Measurements from ENCODE around the gene TMC7. TPM values are rescaled to one million over a fixed set of nuclear protein-coding genes. Genes with fewer than 3 reads are reported as not detected.
A peak's percentile ranks its signal among the peaks of the same experiment; 100 is the strongest.

TMC7 gene
- total and polyA plus RNA-seq, 2 of the 13 experiments (the other 11 are each of a cell fraction or from before 2014, with no cell fraction given): 1.2 to 5.1 TPM

GRCh38 chr16:18983565-18984434 lies at the start of gene TMC7 (continued):
- TF ChIP-seq ZFP36L2 (CRISPR knock-in tag; IDR thresholded peaks at IDR 0.05) (peak; percentile 82; the same call in 1 of the 2 replicates), ZNF549 (CRISPR knock-in tag; IDR thresholded peaks at IDR 0.05) (no peak), SMAD3 (CRISPR knock-in tag; IDR thresholded peaks at IDR 0.05) (peak; percentile 83), HMGXB4 (CRISPR knock-in tag; IDR thresholded peaks at IDR 0.05; ENCODE audit: borderline replicate concordance in 1 of 2, low read depth in 1 of 2) (peak; percentile 100), GRHL1 (CRISPR knock-in tag; conservative IDR thresholded peaks at IDR 0.05) (no peak), PCBP2 (optimal IDR thresholded peaks at IDR 0.05; ENCODE audit: low read depth, low read length, poor library complexity, severe bottlenecking) (no peak), SNAPC5 (CRISPR knock-in tag; IDR thresholded peaks at IDR 0.05; ENCODE audit: borderline replicate concordance) (peak; percentile 89), ZNF776 (CRISPR knock-in tag; IDR thresholded peaks at IDR 0.05) (peak; percentile 70), ZNF589 (CRISPR knock-in tag; conservative IDR thresholded peaks at IDR 0.05) (no peak), XRCC5 (optimal IDR thresholded peaks at IDR 0.05; ENCODE audit: low read length) (peak; percentile 100), ZBTB4 (CRISPR knock-in tag; IDR thresholded peaks at IDR 0.05; ENCODE audit: borderline replicate concordance) (no peak), ZNF615 (CRISPR knock-in tag; IDR thresholded peaks at IDR 0.05; ENCODE audit: borderline replicate concordance) (no peak), FOXP4 (CRISPR knock-in tag; IDR thresholded peaks at IDR 0.05) (peak; percentile 76; the same call in 1 of the 2 replicates), ZNF333 (CRISPR knock-in tag; IDR thresholded peaks at IDR 0.05; ENCODE audit: borderline replicate concordance) (peak; percentile 81), ATAD3A (CRISPR knock-in tag; IDR thresholded peaks at IDR 0.05) (no peak), MED13 (CRISPR knock-in tag; IDR thresholded peaks at IDR 0.05) (no peak), GATAD1 (CRISPR knock-in tag; IDR thresholded peaks at IDR 0.05) (peak; percentile 73; the same call in 1 of the 2 replicates), GABPA (IDR thresholded peaks at IDR 0.05; ENCODE audit: low read depth, low read length) (no peak), GABPA (CRISPR knock-in tag; IDR thresholded peaks at IDR 0.05; ENCODE audit: low read depth) (peak; percentile 53; the same call in 1 of the 2 replicates)
